HepG2 (cell line): ENCODE measurements around the gene C20orf204. TPM values are rescaled to one million over a fixed set of nuclear protein-coding genes. Genes with fewer than 3 reads are reported as not detected.

Source experiments
- ATAD3A ChIP-seq: sonication (generic); formaldehyde crosslinking; IDR thresholded peaks from 2 replicates; pipeline ENCODE4 v1.4.0; 2020; ENCODE audit warnings: missing genetic modification reagents
- ELF3 ChIP-seq: IDR thresholded peaks from 2 replicates; pipeline ENCODE4 v1.6.1; 2016; ENCODE audit warnings: missing genetic modification reagents, missing compliant biosample characterization
- FLYWCH1 ChIP-seq: sonication (generic); formaldehyde crosslinking; IDR thresholded peaks from 2 replicates; pipeline ENCODE4 v1.8.1; 2023; ENCODE audit warnings: mild to moderate bottlenecking, missing genetic modification reagents
- NCOA5 ChIP-seq: sonication (generic); formaldehyde crosslinking; IDR thresholded peaks from 2 replicates; pipeline ENCODE4 v1.4.0; 2020; ENCODE audit warnings: missing genetic modification reagents
- NFE2L2 ChIP-seq: fragments of 150-350 bp; IDR thresholded peaks from 2 replicates; pipeline ENCODE4 v1.6.1; 2014; ENCODE audit warnings: low read length
- PPARG ChIP-seq: conservative IDR thresholded peaks from 2 replicates; pipeline ENCODE4 v1.6.1; 2016; ENCODE audit warnings: missing biosample characterization, missing genetic modification reagents
- RBM22 ChIP-seq: fragments of 200-400 bp; formaldehyde crosslinking; optimal IDR thresholded peaks from 2 replicates; pipeline ENCODE3; 2017; ENCODE audit warnings: mild to moderate bottlenecking, low read length, moderate library complexity
- REL ChIP-seq: sonication (generic); formaldehyde crosslinking; conservative IDR thresholded peaks from 2 replicates; pipeline ENCODE4 v1.8.0; 2022; ENCODE audit warnings: mild to moderate bottlenecking, missing genetic modification reagents, moderate library complexity
- RORA ChIP-seq: sonication (generic); formaldehyde crosslinking; IDR thresholded peaks from 2 replicates; pipeline ENCODE4 v1.5.0; 2020; ENCODE audit warnings: mild to moderate bottlenecking, missing genetic modification reagents, moderate library complexity
- ZBTB38 ChIP-seq: sonication (generic); formaldehyde crosslinking; IDR thresholded peaks from 2 replicates; pipeline ENCODE4 v1.5.1; 2020; ENCODE audit warnings: mild to moderate bottlenecking, missing genetic modification reagents
- ZNF282 ChIP-seq: fragments of 450-650 bp; IDR thresholded peaks from 2 replicates; pipeline ENCODE4 v1.6.1; 2018; ENCODE audit not compliant: partially characterized antibody
- ZNF30 ChIP-seq: sonication (generic); formaldehyde crosslinking; IDR thresholded peaks from 2 replicates; pipeline ENCODE4 v1.5.0; 2020; ENCODE audit warnings: mild to moderate bottlenecking, missing genetic modification reagents
- ZNF317 ChIP-seq: sonication (generic); formaldehyde crosslinking; IDR thresholded peaks from 2 replicates; pipeline ENCODE4 v1.5.0; 2020; ENCODE audit warnings: mild to moderate bottlenecking, missing genetic modification reagents
- ZNF484 ChIP-seq: sonication (generic); formaldehyde crosslinking; IDR thresholded peaks from 2 replicates; pipeline ENCODE4 v1.5.1; 2020; ENCODE audit warnings: mild to moderate bottlenecking, low read depth, missing genetic modification reagents, borderline replicate concordance
- ZNF577 ChIP-seq: sonication (generic); formaldehyde crosslinking; IDR thresholded peaks from 2 replicates; pipeline ENCODE4 v1.4.0; 2020; ENCODE audit warnings: mild to moderate bottlenecking, low read depth, missing genetic modification reagents, borderline replicate concordance
- ZNF766 ChIP-seq: sonication (generic); formaldehyde crosslinking; IDR thresholded peaks from 2 replicates; pipeline ENCODE4 v1.5.0; 2020; ENCODE audit warnings: missing genetic modification reagents, borderline replicate concordance
- ZNF790 ChIP-seq: sonication (generic); formaldehyde crosslinking; IDR thresholded peaks from 2 replicates; pipeline ENCODE4 v1.8.0; 2022; ENCODE audit warnings: missing genetic modification reagents, mild to moderate bottlenecking, borderline replicate concordance
- polyA plus RNA-seq, 8 experiments: library from polyadenylated mRNA; depleted of rRNA in 3 of 8; stranded (reverse) in 7 of 8; unstranded in 1 of 8; fragments of >200 nt; fragmentation: Illumina TruSeq in 4 of 8; extraction: Trizol in 4 of 8; gene quantifications; 2 replicates each; pipeline versions ENCODE4 v1.2.1 to v1.2.3, GENCODE V29; 2011 to 2016; ENCODE audit warnings: low read depth in 4 of 8, missing spikeins in 1 of 8, mixed read lengths in 1 of 8; ENCODE audit not compliant: insufficient read depth in 1 of 8
- total RNA-seq, 5 experiments: library from RNA; depleted of rRNA; stranded (reverse); fragments of >200 nt; fragmentation: Illumina TruSeq; extraction: Trizol; gene quantifications; 2 replicates each; pipeline ENCODE4 v1.2.3, GENCODE V29; 2016; ENCODE audit warnings: low read depth in 1 of 5
- TF ChIP-seq, protein P1 (sequence below): IDR thresholded peaks from 2 replicates; pipeline ENCODE4 v1.6.1; 2016; ENCODE audit warnings: low read depth
- TF ChIP-seq, protein P2 (sequence below): sonication (generic); formaldehyde crosslinking; IDR thresholded peaks from 2 replicates; pipeline ENCODE4 v1.8.1; 2023; ENCODE audit warnings: missing genetic modification reagents, inconsistent platforms, borderline replicate concordance
- TF ChIP-seq, protein P3 (sequence below): sonication (generic); formaldehyde crosslinking; IDR thresholded peaks from 2 replicates; pipeline ENCODE4 v1.4.0; 2020; ENCODE audit warnings: missing genetic modification reagents
- TF ChIP-seq, protein P4 (sequence below): sonication (generic); formaldehyde crosslinking; IDR thresholded peaks from 2 replicates; pipeline ENCODE4 v1.5.1; 2020; ENCODE audit warnings: mild to moderate bottlenecking, missing genetic modification reagents, borderline replicate concordance
- TF ChIP-seq, protein P5 (sequence below): IDR thresholded peaks from 2 replicates; pipeline ENCODE4 v1.6.1; 2016
- TF ChIP-seq, protein P6 (sequence below): sonication (generic); formaldehyde crosslinking; IDR thresholded peaks from 2 replicates; pipeline ENCODE4 v1.5.0; 2020; ENCODE audit warnings: missing genetic modification reagents

C20orf204 gene
- total and polyA plus RNA-seq, 2 of the 13 experiments (the other 11 are each of a cell fraction or from before 2014, with no cell fraction given), result 22.1 to 80.0 TPM

DNA sequence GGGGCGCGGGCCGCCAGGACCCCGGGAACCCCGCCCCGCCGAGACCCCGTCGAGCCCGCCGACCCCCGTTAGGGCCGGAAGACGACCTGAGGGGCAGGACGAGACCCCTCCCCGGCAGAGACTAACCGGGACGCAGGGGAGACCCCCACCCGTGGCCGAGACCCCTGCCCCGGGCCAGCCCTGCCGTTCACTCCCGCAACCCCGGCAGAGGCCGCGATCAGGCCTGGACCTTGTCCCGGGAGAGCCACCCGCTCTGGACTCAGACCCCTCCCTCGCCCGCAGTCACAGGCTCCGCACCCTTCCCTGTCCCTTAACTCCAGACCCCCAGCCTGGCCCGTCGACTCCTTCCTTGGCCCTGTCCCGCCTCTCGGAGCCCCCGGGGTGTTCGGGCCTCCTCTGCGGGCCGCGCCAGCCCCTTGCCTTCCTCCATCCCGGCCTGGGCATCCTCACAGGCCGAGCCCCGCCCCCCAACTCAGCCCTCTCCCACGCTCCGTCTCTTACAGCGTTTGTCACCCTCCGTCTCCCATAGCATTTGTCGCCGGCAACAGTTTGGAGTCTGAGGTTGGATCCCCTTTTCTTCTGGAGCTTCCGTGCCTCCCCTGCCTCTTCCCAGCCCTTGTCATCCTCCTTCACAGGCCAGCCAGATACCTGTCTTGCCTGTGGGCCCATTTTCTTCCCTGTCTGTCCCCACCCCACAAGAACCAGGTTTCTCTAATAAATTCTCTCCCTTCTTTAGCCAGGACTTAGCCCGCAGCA lies 27.6 kb downstream of the C20orf204 start (continued):
- TF ChIP-seq ZBTB38 (CRISPR knock-in tag), result no peak
- no peak; the same call in 1 of the 2 replicates for TF ChIP-seq ZNF577 (CRISPR knock-in tag)
- TF ChIP-seq, protein P1, sequence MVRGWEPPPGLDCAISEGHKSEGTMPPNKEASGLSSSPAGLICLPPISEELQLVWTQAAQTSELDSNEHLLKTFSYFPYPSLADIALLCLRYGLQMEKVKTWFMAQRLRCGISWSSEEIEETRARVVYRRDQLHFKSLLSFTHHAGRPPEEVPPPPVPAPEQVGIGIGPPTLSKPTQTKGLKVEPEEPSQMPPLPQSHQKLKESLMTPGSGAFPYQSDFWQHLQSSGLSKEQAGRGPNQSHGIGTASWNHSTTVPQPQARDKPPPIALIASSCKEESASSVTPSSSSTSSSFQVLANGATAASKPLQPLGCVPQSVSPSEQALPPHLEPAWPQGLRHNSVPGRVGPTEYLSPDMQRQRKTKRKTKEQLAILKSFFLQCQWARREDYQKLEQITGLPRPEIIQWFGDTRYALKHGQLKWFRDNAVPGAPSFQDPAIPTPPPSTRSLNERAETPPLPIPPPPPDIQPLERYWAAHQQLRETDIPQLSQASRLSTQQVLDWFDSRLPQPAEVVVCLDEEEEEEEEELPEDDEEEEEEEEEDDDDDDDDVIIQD (CRISPR knock-in tag), result no peak
- TF ChIP-seq, protein P2, sequence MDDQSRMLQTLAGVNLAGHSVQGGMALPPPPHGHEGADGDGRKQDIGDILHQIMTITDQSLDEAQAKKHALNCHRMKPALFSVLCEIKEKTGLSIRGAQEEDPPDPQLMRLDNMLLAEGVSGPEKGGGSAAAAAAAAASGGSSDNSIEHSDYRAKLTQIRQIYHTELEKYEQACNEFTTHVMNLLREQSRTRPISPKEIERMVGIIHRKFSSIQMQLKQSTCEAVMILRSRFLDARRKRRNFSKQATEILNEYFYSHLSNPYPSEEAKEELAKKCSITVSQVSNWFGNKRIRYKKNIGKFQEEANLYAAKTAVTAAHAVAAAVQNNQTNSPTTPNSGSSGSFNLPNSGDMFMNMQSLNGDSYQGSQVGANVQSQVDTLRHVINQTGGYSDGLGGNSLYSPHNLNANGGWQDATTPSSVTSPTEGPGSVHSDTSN (CRISPR knock-in tag), result no peak
- TF ChIP-seq, protein P3, sequence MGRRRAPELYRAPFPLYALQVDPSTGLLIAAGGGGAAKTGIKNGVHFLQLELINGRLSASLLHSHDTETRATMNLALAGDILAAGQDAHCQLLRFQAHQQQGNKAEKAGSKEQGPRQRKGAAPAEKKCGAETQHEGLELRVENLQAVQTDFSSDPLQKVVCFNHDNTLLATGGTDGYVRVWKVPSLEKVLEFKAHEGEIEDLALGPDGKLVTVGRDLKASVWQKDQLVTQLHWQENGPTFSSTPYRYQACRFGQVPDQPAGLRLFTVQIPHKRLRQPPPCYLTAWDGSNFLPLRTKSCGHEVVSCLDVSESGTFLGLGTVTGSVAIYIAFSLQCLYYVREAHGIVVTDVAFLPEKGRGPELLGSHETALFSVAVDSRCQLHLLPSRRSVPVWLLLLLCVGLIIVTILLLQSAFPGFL (CRISPR knock-in tag), result peak; percentile 47; the same call in 1 of the 2 replicates
- TF ChIP-seq, protein P4, sequence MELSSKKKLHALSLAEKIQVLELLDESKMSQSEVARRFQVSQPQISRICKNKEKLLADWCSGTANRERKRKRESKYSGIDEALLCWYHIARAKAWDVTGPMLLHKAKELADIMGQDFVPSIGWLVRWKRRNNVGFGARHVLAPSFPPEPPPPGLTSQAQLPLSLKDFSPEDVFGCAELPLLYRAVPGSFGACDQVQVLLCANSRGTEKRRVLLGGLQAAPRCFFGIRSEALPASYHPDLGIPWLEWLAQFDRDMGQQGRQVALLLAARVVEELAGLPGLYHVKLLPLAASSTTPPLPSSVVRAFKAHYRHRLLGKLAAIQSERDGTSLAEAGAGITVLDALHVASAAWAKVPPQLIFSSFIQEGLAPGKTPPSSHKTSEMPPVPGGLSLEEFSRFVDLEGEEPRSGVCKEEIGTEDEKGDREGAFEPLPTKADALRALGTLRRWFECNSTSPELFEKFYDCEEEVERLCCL (CRISPR knock-in tag), result no peak; the same call in 1 of the 2 replicates
- TF ChIP-seq RORA (CRISPR knock-in tag), result no peak
- 0 out of 2 replicates have a peak, but pooled peaks have one; percentile 59 for TF ChIP-seq ZNF317
- TF ChIP-seq PPARG (CRISPR knock-in tag), result no peak; the same call in 1 of the 2 replicates
- TF ChIP-seq, protein P5, sequence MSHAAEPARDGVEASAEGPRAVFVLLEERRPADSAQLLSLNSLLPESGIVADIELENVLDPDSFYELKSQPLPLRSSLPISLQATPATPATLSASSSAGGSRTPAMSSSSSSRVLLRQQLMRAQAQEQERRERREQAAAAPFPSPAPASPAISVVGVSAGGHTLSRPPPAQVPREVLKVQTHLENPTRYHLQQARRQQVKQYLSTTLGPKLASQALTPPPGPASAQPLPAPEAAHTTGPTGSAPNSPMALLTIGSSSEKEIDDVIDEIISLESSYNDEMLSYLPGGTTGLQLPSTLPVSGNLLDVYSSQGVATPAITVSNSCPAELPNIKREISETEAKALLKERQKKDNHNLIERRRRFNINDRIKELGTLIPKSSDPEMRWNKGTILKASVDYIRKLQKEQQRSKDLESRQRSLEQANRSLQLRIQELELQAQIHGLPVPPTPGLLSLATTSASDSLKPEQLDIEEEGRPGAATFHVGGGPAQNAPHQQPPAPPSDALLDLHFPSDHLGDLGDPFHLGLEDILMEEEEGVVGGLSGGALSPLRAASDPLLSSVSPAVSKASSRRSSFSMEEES (CRISPR knock-in tag), result no peak
- TF ChIP-seq ZNF766 (CRISPR knock-in tag), result no peak
- TF ChIP-seq ELF3 (CRISPR knock-in tag), result no peak
- TF ChIP-seq, protein P6, sequence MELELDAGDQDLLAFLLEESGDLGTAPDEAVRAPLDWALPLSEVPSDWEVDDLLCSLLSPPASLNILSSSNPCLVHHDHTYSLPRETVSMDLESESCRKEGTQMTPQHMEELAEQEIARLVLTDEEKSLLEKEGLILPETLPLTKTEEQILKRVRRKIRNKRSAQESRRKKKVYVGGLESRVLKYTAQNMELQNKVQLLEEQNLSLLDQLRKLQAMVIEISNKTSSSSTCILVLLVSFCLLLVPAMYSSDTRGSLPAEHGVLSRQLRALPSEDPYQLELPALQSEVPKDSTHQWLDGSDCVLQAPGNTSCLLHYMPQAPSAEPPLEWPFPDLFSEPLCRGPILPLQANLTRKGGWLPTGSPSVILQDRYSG, result no peak
- no peak for TF ChIP-seq ATAD3A
- TF ChIP-seq REL (CRISPR knock-in tag), result no peak
- no peak for TF ChIP-seq ZNF282
- TF ChIP-seq ZNF484 (CRISPR knock-in tag), result no peak
- no peak for TF ChIP-seq FLYWCH1
- no peak for TF ChIP-seq RBM22
- TF ChIP-seq ZNF790 (CRISPR knock-in tag), result no peak
- 0 out of 2 replicates have a peak, but pooled peaks have one; percentile 39 for TF ChIP-seq ZNF30 (CRISPR knock-in tag)
- TF ChIP-seq NFE2L2, result peak; percentile 6; the same call in 1 of the 2 replicates
- no peak for TF ChIP-seq NCOA5 (CRISPR knock-in tag)
